ENCODE measurements around the gene SRC.

DNA sequence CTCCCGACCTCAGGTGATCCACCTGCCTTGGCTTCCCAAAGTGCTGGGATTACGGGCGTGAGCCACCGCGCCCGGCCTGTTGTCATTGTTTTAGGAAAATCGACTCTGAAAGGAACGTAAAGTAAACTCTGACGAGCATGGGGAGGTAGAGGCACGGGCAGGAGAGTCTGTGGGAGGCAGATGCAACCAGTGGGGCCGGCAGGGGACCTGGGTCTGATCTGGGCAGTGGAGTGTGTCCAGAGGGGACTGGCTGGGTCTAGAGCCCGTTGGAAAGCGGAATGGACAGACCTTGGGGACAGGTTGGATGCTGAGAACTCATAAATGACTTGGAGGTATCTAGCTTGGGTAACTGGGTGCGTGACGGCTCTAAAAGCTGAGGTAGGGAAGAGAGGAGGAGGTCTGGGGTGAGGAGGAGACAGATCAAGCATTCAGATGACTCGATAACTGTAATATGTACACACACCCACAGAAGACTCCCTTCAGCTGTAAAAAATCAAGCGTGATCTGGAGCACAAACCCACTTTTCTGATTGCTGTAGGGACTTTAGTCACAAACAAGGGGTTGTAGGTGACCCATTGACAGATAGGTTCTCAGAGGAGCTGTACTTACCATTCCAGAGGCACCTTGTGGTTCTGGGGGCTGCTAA lies 34.1 kb upstream of the SRC start:
- TF ChIP-seq, protein P1, sequence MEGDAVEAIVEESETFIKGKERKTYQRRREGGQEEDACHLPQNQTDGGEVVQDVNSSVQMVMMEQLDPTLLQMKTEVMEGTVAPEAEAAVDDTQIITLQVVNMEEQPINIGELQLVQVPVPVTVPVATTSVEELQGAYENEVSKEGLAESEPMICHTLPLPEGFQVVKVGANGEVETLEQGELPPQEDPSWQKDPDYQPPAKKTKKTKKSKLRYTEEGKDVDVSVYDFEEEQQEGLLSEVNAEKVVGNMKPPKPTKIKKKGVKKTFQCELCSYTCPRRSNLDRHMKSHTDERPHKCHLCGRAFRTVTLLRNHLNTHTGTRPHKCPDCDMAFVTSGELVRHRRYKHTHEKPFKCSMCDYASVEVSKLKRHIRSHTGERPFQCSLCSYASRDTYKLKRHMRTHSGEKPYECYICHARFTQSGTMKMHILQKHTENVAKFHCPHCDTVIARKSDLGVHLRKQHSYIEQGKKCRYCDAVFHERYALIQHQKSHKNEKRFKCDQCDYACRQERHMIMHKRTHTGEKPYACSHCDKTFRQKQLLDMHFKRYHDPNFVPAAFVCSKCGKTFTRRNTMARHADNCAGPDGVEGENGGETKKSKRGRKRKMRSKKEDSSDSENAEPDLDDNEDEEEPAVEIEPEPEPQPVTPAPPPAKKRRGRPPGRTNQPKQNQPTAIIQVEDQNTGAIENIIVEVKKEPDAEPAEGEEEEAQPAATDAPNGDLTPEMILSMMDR (IDR thresholded peaks at IDR 0.05) = no peak
- TF ChIP-seq POLR2A (IDR thresholded peaks at IDR 0.05) (no peak), EP300 (IDR thresholded peaks at IDR 0.05) (no peak)

All from suprapubic skin (tissue), 3 donors.